Upper lobe of left lung (tissue), 6 donors: ENCODE results near the gene DOK5. TPM values are rescaled to one million over a fixed set of nuclear protein-coding genes. Genes with fewer than 3 reads are reported as not detected.

Experiments used
- ATAC-seq, 2 donors: fragments of 200-7000 bp; cut with Tn5 transposase; one replicate each; pipeline ENCODE4 v1.9.1; 2022; ENCODE audit warnings: mild to moderate bottlenecking in 2 of 2, moderate library complexity in 2 of 2; ENCODE audit not compliant: low FRiP score in 2 of 2
- DNase-seq, 2 donors: peaks; one replicate each; pipeline ENCODE4 v3.0.0-alpha.2; 2019 to 2020
- H3K27ac ChIP-seq, 4 donors: fragments of 200-600 bp; sonication (generic); one replicate each; pipeline ENCODE4 v1.5.1; 2016 to 2019
- H3K27me3 ChIP-seq, 4 donors: fragments of 200-600 bp; sonication (generic); one replicate each; pipeline ENCODE4 v1.5.1; 2017 to 2019
- H3K36me3 ChIP-seq, 4 donors: fragments of 200-600 bp; sonication (generic); one replicate each; pipeline ENCODE4 v1.5.1; 2016 to 2019
- H3K4me1 ChIP-seq, 4 donors: fragments of 200-600 bp; sonication (generic); one replicate each; pipeline ENCODE4 v1.5.1; 2018 to 2019
- H3K4me3 ChIP-seq, 4 donors: fragments of 200-600 bp; sonication (generic); one replicate each; pipeline ENCODE4 v1.5.1; 2017 to 2019; ENCODE audit warnings: mild to moderate bottlenecking in 2 of 4, moderate library complexity in 1 of 4
- H3K9me3 ChIP-seq, 4 donors: fragments of 200-600 bp; sonication (generic); one replicate each; pipeline ENCODE4 v1.5.1; 2018 to 2019
- EP300 ChIP-seq, 4 donors: sonication (generic); formaldehyde crosslinking; IDR thresholded peaks; one replicate each; pipeline ENCODE4 v1.5.1; 2017; ENCODE audit warnings: antibody characterized with exemption in 4 of 4, control low read depth in 2 of 4
- POLR2A ChIP-seq, 4 donors: fragments of 450-650 bp; IDR thresholded peaks; one replicate each; pipeline ENCODE4 v1.5.1; 2016 to 2017; ENCODE audit warnings: antibody characterized with exemption in 4 of 4, mild to moderate bottlenecking in 2 of 4
- POLR2AphosphoS5 ChIP-seq, 2 donors: sonication (generic); formaldehyde crosslinking; IDR thresholded peaks; one replicate each; pipeline ENCODE4 v1.5.1; 2017; ENCODE audit warnings: antibody characterized with exemption in 2 of 2
- WGBS, 2 donors: methylation state at CpG; one replicate each; pipeline ENCODE4 v1.1.5; 2017 to 2018; 5-methylcytosine and 5-hydroxymethylcytosine counted together
- total RNA-seq, 6 donors: library from RNA; depleted of rRNA in 4 of 6; stranded (reverse); fragments of >200 nt in 4 of 6; gene quantifications; one replicate each; pipeline versions ENCODE4 v1.1.0 to v1.2.1, GENCODE V29; 2016 to 2021
- TF ChIP-seq, protein P1 (sequence below), 6 experiments: fragments of 450-650 bp in 4 of 6; fragments of 200-600 bp in 2 of 6; sonication (generic) in 2 of 6; IDR thresholded peaks; one replicate each; pipeline ENCODE4 v1.5.1; 2016 to 2019; ENCODE audit warnings: antibody characterized with exemption in 6 of 6
- donor health status: DM: no; HTN: no; CAD: no; lungs with moderate emphysema.
- donor health status: DM: no; HTN: yes; CAD: no; lungs with severe emphysema.

The DOK5 gene
- total RNA-seq, 6 donors from 2014 or later = 0.37 to 1.0 TPM; not detected in 4

DNA sequence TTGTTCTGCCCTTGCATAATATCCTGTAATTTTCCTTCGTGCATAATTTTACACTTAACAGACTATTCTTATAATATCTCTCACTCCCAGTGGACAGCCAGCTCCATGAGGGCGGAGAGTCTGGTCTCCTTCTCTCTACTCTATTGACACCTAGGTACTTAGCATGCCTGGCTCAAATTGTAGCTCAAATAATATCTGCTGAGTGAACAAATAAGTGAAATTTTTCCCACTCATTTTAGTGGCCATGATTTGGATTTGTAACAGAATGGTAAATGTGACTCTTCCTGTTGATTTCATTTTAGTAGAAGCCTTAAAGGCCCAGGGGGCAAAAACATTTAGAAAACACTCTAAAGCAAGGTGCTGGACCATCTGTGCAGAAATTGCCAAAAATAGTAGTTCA, 7.8 kb upstream of the DOK5 start:
- Histone ChIP-seq H3K36me3 (no peaks in the 10 kb centered on the region), H3K9me3 (no peaks in the 10 kb centered on the region), H3K4me1 (no peaks in the 10 kb centered on the region), H3K27me3 (no peaks in the 10 kb centered on the region), H3K27ac (no peak overlapping the region), H3K4me3 (no peak overlapping the region)
- DNase-seq = no peak
- ATAC-seq = no peak
- 70 to 73% methylated on average over 2 of the region's 2 CpGs for WGBS, 2 donors
- TF ChIP-seq POLR2AphosphoS5 (IDR thresholded peaks at IDR 0.05) = no peak
- no peak for TF ChIP-seq EP300 (IDR thresholded peaks at IDR 0.05)
- TF ChIP-seq POLR2A (IDR thresholded peaks at IDR 0.05) = no peak
- TF ChIP-seq, protein P1, sequence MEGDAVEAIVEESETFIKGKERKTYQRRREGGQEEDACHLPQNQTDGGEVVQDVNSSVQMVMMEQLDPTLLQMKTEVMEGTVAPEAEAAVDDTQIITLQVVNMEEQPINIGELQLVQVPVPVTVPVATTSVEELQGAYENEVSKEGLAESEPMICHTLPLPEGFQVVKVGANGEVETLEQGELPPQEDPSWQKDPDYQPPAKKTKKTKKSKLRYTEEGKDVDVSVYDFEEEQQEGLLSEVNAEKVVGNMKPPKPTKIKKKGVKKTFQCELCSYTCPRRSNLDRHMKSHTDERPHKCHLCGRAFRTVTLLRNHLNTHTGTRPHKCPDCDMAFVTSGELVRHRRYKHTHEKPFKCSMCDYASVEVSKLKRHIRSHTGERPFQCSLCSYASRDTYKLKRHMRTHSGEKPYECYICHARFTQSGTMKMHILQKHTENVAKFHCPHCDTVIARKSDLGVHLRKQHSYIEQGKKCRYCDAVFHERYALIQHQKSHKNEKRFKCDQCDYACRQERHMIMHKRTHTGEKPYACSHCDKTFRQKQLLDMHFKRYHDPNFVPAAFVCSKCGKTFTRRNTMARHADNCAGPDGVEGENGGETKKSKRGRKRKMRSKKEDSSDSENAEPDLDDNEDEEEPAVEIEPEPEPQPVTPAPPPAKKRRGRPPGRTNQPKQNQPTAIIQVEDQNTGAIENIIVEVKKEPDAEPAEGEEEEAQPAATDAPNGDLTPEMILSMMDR (IDR thresholded peaks at IDR 0.05) = no peak

GRCh38 chr20:54468082-54468481, 7.3 kb upstream of the DOK5 start:
- WGBS, 2 donors = 79 to 84% methylated on average over 3 of the region's 3 CpGs
- Histone ChIP-seq H3K27me3 (no peaks in the 10 kb centered on the region), H3K4me1 (no peaks in the 10 kb centered on the region), H3K27ac (no peak overlapping the region), H3K9me3 (no peaks in the 10 kb centered on the region), H3K4me3 (no peak overlapping the region), H3K36me3 (no peaks in the 10 kb centered on the region)
- ATAC-seq (no peak), DNase-seq (no peak)
- TF ChIP-seq EP300 (IDR thresholded peaks at IDR 0.05) = no peak
- TF ChIP-seq, protein P1 (IDR thresholded peaks at IDR 0.05) = no peak
- no peak for TF ChIP-seq POLR2AphosphoS5 (IDR thresholded peaks at IDR 0.05)
- TF ChIP-seq POLR2A (IDR thresholded peaks at IDR 0.05) = no peak

- Histone ChIP-seq H3K4me3 (no peak overlapping the region), H3K4me1 (no peaks in the 10 kb centered on the region), H3K36me3 (no peaks in the 10 kb centered on the region), H3K27ac (no peak overlapping the region), H3K27me3 (no peaks in the 10 kb centered on the region), H3K9me3 (no peaks in the 10 kb centered on the region)
- no peak for DNase-seq
- TF ChIP-seq, protein P1 (IDR thresholded peaks at IDR 0.05) = no peak
- TF ChIP-seq POLR2A (IDR thresholded peaks at IDR 0.05) (no peak), EP300 (IDR thresholded peaks at IDR 0.05) (no peak), POLR2AphosphoS5 (IDR thresholded peaks at IDR 0.05) (no peak)
- ATAC-seq = no peak
- 39 to 47% methylated on average over 2 of the region's 2 CpGs for WGBS, 2 donors
Observed at GRCh38 chr20:54469293-54469692, 6.1 kb upstream of the DOK5 start.

DNA sequence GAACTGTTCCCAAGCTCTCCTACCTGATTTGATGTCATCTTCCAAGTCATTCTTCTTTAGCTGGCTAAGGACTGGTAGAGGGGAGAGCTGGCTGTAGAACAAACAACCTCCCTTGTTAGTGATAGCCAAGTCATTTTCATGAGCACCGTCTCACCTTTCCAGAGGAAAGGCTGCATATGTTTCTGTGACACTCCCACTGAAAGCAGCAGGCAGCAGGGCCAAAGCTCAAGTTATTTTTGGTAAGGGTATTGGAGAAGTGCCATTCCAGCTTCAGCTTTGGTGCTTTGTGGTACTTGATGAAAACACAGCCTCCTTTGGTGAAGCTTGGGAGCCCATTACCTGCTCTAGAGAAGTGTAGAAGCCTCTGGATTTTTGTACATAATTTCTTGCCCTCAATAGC, 5.4 kb upstream of the DOK5 start:
- ATAC-seq (no peak), DNase-seq (no peak)
- Histone ChIP-seq H3K4me1 (peaks cover 0 to under 1% (median 0%) of the 10 kb centered on the region in 4 donors), H3K36me3 (no peaks in the 10 kb centered on the region), H3K9me3 (no peaks in the 10 kb centered on the region), H3K27me3 (peaks cover 0 to 1% (median under 1%) of the 10 kb centered on the region in 4 donors), H3K4me3 (no peak overlapping the region), H3K27ac (no peak overlapping the region)
- 27 to 71% methylated on average over 1 of the region's 1 CpG for WGBS, 2 donors
- TF ChIP-seq, protein P1 (IDR thresholded peaks at IDR 0.05) = no peak
- no peak for TF ChIP-seq POLR2AphosphoS5 (IDR thresholded peaks at IDR 0.05)
- no peak for TF ChIP-seq POLR2A (IDR thresholded peaks at IDR 0.05)
- TF ChIP-seq EP300 (IDR thresholded peaks at IDR 0.05) = no peak

DNA sequence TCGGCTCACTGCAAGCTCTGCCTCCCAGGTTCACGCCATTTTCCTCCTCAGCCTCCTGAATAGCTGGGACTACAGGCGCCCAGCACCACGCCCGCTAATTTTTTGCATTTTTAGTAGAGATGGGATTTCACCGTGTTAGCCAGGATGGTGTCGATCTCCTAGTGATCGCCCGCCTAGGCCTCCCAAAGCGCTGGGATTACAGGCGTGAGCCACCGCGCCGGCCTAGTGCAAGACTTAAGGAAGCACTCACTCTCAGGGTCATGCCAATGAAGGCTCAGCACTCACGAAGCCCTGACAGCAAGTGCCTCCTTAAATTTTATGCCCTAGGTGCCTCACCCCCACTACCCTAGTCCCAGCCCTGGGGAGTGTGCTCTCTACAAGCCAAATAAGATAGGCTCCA, 4.7 kb upstream of the DOK5 start:
- DNase-seq = peak in 1 of 2 donors; percentile 16

More for the DNA sequence above, 4.7 kb upstream of the DOK5 start:
- peaks cover 0 to 8% (median 4%) of the 10 kb centered on the region in 4 donors for H3K27me3 ChIP-seq
- WGBS, 2 donors = 96 to 99% methylated on average over 15 of the region's 15 CpGs
- H3K9me3 ChIP-seq = no peaks in the 10 kb centered on the region
- no peak overlapping the region for H3K27ac ChIP-seq
- H3K4me1 ChIP-seq = peaks cover 4 to 8% (median 6%) of the 10 kb centered on the region in 4 donors
- H3K4me3 ChIP-seq = no peak overlapping the region
- ATAC-seq = no peak
- no peaks in the 10 kb centered on the region for H3K36me3 ChIP-seq
- TF ChIP-seq POLR2A (IDR thresholded peaks at IDR 0.05) (no peak), EP300 (IDR thresholded peaks at IDR 0.05) (no peak), POLR2AphosphoS5 (IDR thresholded peaks at IDR 0.05) (no peak)
- TF ChIP-seq, protein P1 (IDR thresholded peaks at IDR 0.05) = no peak
